Measurements from ENCODE around the gene PPT2. TPM values are rescaled to one million over a fixed set of nuclear protein-coding genes. Genes with fewer than 3 reads are reported as not detected.

Gene PPT2
- total RNA-seq, 4 donors from 2014 or later = 13.1 to 80.0 (median 28.1) TPM

GRCh38 chr6:32118782-32119628 is 34.9 kb upstream of the PPT2 start:
- intact Hi-C loops (cut with DNase I; ENCODE audit: low total_unique reads) = loop anchor here (2.0 kb wide), 1 partner anchor 36 kb away; the partner anchor contains the start of gene PPT2
- Histone ChIP-seq H3K36me3 (peaks cover 0 to 56% (median 17%) of the 10 kb centered on the region in 4 donors), H3K27me3 (no peaks in the 10 kb centered on the region), H3K4me3 (peak overlapping the region in 1 of 4 donors; percentile 25), H3K27ac (peak overlapping the region; percentile 75 to 84 (median 78)), H3K4me1 (peaks cover 7 to 26% (median 12%) of the 10 kb centered on the region in 4 donors), H3K9me3 (no peaks in the 10 kb centered on the region)
- 15 to 22% methylated on average over 5 to 17 of the region's 17 CpGs for WGBS, 2 donors (ENCODE audit: low coverage in 1 of 2)
- in situ Hi-C loops (cut with MboI; ENCODE audit: low pct_ligation_motif_present in 1 of 4, low pct_unique_long_range_greater_than_20kb in 1 of 4, low sequenced_read_pairs in 3 of 4) = no loop called here
- TF ChIP-seq EP300 (IDR thresholded peaks at IDR 0.05; ENCODE audit: low read depth) = no peak
- peak; percentile 87 to 93 (median 89) for TF ChIP-seq CTCF (IDR thresholded peaks at IDR 0.05)
- peak in 2 of 3 donors; percentile 42 to 50 for TF ChIP-seq POLR2AphosphoS5 (IDR thresholded peaks at IDR 0.05)
- TF ChIP-seq POLR2A (IDR thresholded peaks at IDR 0.05) = no peak
- DNase-seq = peak; percentile 90

DNA sequence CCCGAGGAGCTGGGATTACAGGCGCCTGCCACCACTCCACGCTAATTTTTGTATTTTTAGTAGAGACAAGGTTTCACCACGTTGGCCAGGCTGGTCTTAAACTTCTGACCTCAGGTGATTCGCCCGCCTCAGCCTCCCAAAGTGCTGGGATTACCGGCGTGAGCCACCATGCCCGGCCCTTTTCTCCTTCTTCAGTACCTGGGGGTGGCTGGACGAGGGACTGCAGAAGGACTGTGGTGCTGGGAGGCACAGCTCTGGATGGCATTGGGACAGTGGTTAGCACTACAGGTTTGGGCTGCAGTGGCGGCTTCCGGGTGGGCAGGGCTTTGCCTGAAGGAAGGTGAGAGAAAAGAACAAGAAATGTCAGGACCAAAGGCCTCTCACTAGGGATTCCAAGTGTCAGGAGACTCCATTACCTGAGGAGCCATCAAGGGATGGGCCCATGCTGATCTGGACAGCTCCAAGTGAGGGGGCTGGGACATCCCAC is 33.3 kb upstream of the PPT2 start:
- no peak for TF ChIP-seq POLR2A (IDR thresholded peaks at IDR 0.05)
- TF ChIP-seq CTCF (IDR thresholded peaks at IDR 0.05) = no peak
- TF ChIP-seq POLR2AphosphoS5 (IDR thresholded peaks at IDR 0.05) = no peak

GRCh38 chr6:32123681-32124080 is 30.3 kb upstream of the PPT2 start:
- WGBS, 2 donors (ENCODE audit: low coverage in 1 of 2) = 92% methylated on average over 4 of the region's 4 CpGs; no CpG with 5 or more reads in 1 of the 2 donors

More for the DNA sequence above, 33.3 kb upstream of the PPT2 start:
- Histone ChIP-seq H3K4me3 (no peak overlapping the region), H3K27me3 (no peaks in the 10 kb centered on the region), H3K36me3 (peaks cover 0 to 67% (median 17%) of the 10 kb centered on the region in 4 donors), H3K27ac (no peak overlapping the region), H3K4me1 (peaks cover 7 to 20% (median 10%) of the 10 kb centered on the region in 4 donors), H3K9me3 (no peaks in the 10 kb centered on the region)
- 92% methylated on average over 12 of the region's 12 CpGs; no CpG with 5 or more reads in 1 of the 2 donors for WGBS, 2 donors (ENCODE audit: low coverage in 1 of 2)
- intact Hi-C loops (cut with DNase I; ENCODE audit: low total_unique reads) = no loop called here
- in situ Hi-C loops (cut with MboI; ENCODE audit: low pct_ligation_motif_present in 1 of 4, low pct_unique_long_range_greater_than_20kb in 1 of 4, low sequenced_read_pairs in 3 of 4) = no loop called here
- DNase-seq = no peak

More at GRCh38 chr6:32123681-32124080, 30.3 kb upstream of the PPT2 start:
- intact Hi-C loops (cut with DNase I; ENCODE audit: low total_unique reads) = no loop called here
- H3K27ac ChIP-seq = no peak overlapping the region
- in situ Hi-C loops (cut with MboI; ENCODE audit: low pct_ligation_motif_present in 1 of 4, low pct_unique_long_range_greater_than_20kb in 1 of 4, low sequenced_read_pairs in 3 of 4) = no loop called here
- H3K36me3 ChIP-seq = peaks cover 0 to 43% (median 11%) of the 10 kb centered on the region in 4 donors
- H3K4me3 ChIP-seq = no peak overlapping the region
- TF ChIP-seq POLR2A (IDR thresholded peaks at IDR 0.05) (no peak), CTCF (IDR thresholded peaks at IDR 0.05) (no peak), POLR2AphosphoS5 (IDR thresholded peaks at IDR 0.05) (no peak), EP300 (IDR thresholded peaks at IDR 0.05; ENCODE audit: low read depth) (no peak)
- peaks cover 19 to 31% (median 25%) of the 10 kb centered on the region in 4 donors for H3K4me1 ChIP-seq
- H3K9me3 ChIP-seq = no peaks in the 10 kb centered on the region
- DNase-seq = no peak
- H3K27me3 ChIP-seq = no peaks in the 10 kb centered on the region
